ENCODE data around the gene IGSF21.
A peak's percentile ranks its signal among the peaks of the same experiment; 100 is the strongest.

Gene IGSF21

GRCh38 chr1:18390953-18391352 is 283.4 kb downstream of the IGSF21 start:
- no CpG with 5 or more reads among the region's 11 CpGs for WGBS (ENCODE audit: extremely low coverage, insufficient coverage, insufficient read length)

GRCh38 chr1:18394563-18395156 is 287.1 kb downstream of the IGSF21 start:
- Histone ChIP-seq H3K36me3 (ENCODE audit: control insufficient read depth in 1 of 2, insufficient read depth in 2 of 2, low read length in 2 of 2) (no peaks in the 10 kb centered on the region), H3K79me1 (ENCODE audit: low read length) (no peaks in the 10 kb centered on the region), H3K14ac (ENCODE audit: low read length) (no peak overlapping the region), H3K27me3 (ENCODE audit: insufficient read depth, low read length) (no peaks in the 10 kb centered on the region), H4K91ac (ENCODE audit: low read depth, low read length) (no peak overlapping the region), H3K18ac (ENCODE audit: low read length) (no peak overlapping the region), H2BK5ac (ENCODE audit: low read depth, low read length, poor library complexity) (no peak overlapping the region), H2AFZ (ENCODE audit: insufficient read depth, low read length, poor library complexity) (no peak overlapping the region), H3K9ac (ENCODE audit: low read length) (no peak overlapping the region), H4K8ac (ENCODE audit: low read depth, low read length) (no peak overlapping the region), H2BK12ac (ENCODE audit: low read length) (no peak overlapping the region), H3K4me1 (ENCODE audit: control insufficient read depth in 1 of 2, insufficient read depth in 2 of 2, low read length in 2 of 2) (peaks cover 2 to 8% of the 10 kb centered on the region in 2 experiments), H3K4ac (ENCODE audit: low read depth, low read length) (no peak overlapping the region), H3K79me2 (ENCODE audit: control insufficient read depth, insufficient read depth, low read length, poor library complexity) (no peaks in the 10 kb centered on the region), H4K12ac (ENCODE audit: low read depth, low read length) (no peak overlapping the region), H3K9me3 (ENCODE audit: insufficient read depth, low read depth, low read length) (no peaks in the 10 kb centered on the region), H3K4me3 (ENCODE audit: low read depth, low read length) (no peak overlapping the region), H3K23ac (ENCODE audit: low read length) (no peak overlapping the region), H2AK5ac (ENCODE audit: low read length) (no peak overlapping the region), H2BK120ac (ENCODE audit: insufficient read depth, low read length, poor library complexity) (no peak overlapping the region), H3K27ac (ENCODE audit: low read depth, low read length) (no peak overlapping the region), H3K4me2 (ENCODE audit: low read length) (no peak overlapping the region)
- no peak for DNase-seq
- no CpG with 5 or more reads among the region's 9 CpGs for WGBS (ENCODE audit: extremely low coverage, insufficient coverage, insufficient read length)

More at GRCh38 chr1:18390953-18391352, 283.4 kb downstream of the IGSF21 start:
- Histone ChIP-seq H3K4me2 (ENCODE audit: low read length) (no peak overlapping the region), H3K9ac (ENCODE audit: low read length) (no peak overlapping the region), H4K12ac (ENCODE audit: low read depth, low read length) (no peak overlapping the region), H3K36me3 (ENCODE audit: control insufficient read depth in 1 of 2, insufficient read depth in 2 of 2, low read length in 2 of 2) (no peaks in the 10 kb centered on the region), H3K9me3 (ENCODE audit: insufficient read depth, low read depth, low read length) (no peaks in the 10 kb centered on the region), H4K8ac (ENCODE audit: low read depth, low read length) (no peak overlapping the region), H2BK120ac (ENCODE audit: insufficient read depth, low read length, poor library complexity) (no peak overlapping the region), H2BK5ac (ENCODE audit: low read depth, low read length, poor library complexity) (no peak overlapping the region), H3K4me1 (ENCODE audit: control insufficient read depth in 1 of 2, insufficient read depth in 2 of 2, low read length in 2 of 2) (peaks cover under 1 to 3% of the 10 kb centered on the region in 2 experiments), H2AFZ (ENCODE audit: insufficient read depth, low read length, poor library complexity) (no peak overlapping the region), H3K4ac (ENCODE audit: low read depth, low read length) (no peak overlapping the region), H3K14ac (ENCODE audit: low read length) (no peak overlapping the region), H2AK5ac (ENCODE audit: low read length) (no peak overlapping the region), H3K27me3 (ENCODE audit: insufficient read depth, low read length) (no peaks in the 10 kb centered on the region), H4K91ac (ENCODE audit: low read depth, low read length) (no peak overlapping the region), H3K79me1 (ENCODE audit: low read length) (no peaks in the 10 kb centered on the region), H3K18ac (ENCODE audit: low read length) (no peak overlapping the region), H3K27ac (ENCODE audit: low read depth, low read length) (no peak overlapping the region), H2BK12ac (ENCODE audit: low read length) (no peak overlapping the region), H3K79me2 (ENCODE audit: control insufficient read depth, insufficient read depth, low read length, poor library complexity) (no peaks in the 10 kb centered on the region), H3K4me3 (ENCODE audit: low read depth, low read length) (no peak overlapping the region), H3K23ac (ENCODE audit: low read length) (no peak overlapping the region)
- DNase-seq: no peak

GRCh38 chr1:18396247-18396980 is 288.8 kb downstream of the IGSF21 start:
- DNase-seq: peak in 1 of 2 donors; percentile 23
- Histone ChIP-seq H3K14ac (ENCODE audit: low read length) (no peak overlapping the region), H3K27ac (ENCODE audit: low read depth, low read length) (no peak overlapping the region), H3K9ac (ENCODE audit: low read length) (no peak overlapping the region), H2BK120ac (ENCODE audit: insufficient read depth, low read length, poor library complexity) (no peak overlapping the region), H3K18ac (ENCODE audit: low read length) (no peak overlapping the region), H3K23ac (ENCODE audit: low read length) (no peak overlapping the region), H3K79me1 (ENCODE audit: low read length) (no peaks in the 10 kb centered on the region), H3K4me3 (ENCODE audit: low read depth, low read length) (no peak overlapping the region), H3K4me1 (ENCODE audit: control insufficient read depth in 1 of 2, insufficient read depth in 2 of 2, low read length in 2 of 2) (peaks cover 2 to 8% of the 10 kb centered on the region in 2 experiments), H3K4me2 (ENCODE audit: low read length) (no peak overlapping the region), H3K4ac (ENCODE audit: low read depth, low read length) (no peak overlapping the region), H4K8ac (ENCODE audit: low read depth, low read length) (no peak overlapping the region), H4K12ac (ENCODE audit: low read depth, low read length) (no peak overlapping the region), H2AFZ (ENCODE audit: insufficient read depth, low read length, poor library complexity) (no peak overlapping the region), H3K79me2 (ENCODE audit: control insufficient read depth, insufficient read depth, low read length, poor library complexity) (no peaks in the 10 kb centered on the region), H2AK5ac (ENCODE audit: low read length) (no peak overlapping the region), H3K9me3 (ENCODE audit: insufficient read depth, low read depth, low read length) (no peaks in the 10 kb centered on the region), H3K36me3 (ENCODE audit: control insufficient read depth in 1 of 2, insufficient read depth in 2 of 2, low read length in 2 of 2) (no peaks in the 10 kb centered on the region), H2BK12ac (ENCODE audit: low read length) (no peak overlapping the region), H4K91ac (ENCODE audit: low read depth, low read length) (no peak overlapping the region), H2BK5ac (ENCODE audit: low read depth, low read length, poor library complexity) (no peak overlapping the region), H3K27me3 (ENCODE audit: insufficient read depth, low read length) (no peaks in the 10 kb centered on the region)
- WGBS (ENCODE audit: extremely low coverage, insufficient coverage, insufficient read length): no CpG with 5 or more reads among the region's 7 CpGs

GRCh38 chr1:18397641-18398040 is 290.0 kb downstream of the IGSF21 start:
- Histone ChIP-seq H3K4me3 (ENCODE audit: low read depth, low read length) (no peak overlapping the region), H3K27me3 (ENCODE audit: insufficient read depth, low read length) (no peaks in the 10 kb centered on the region), H2BK120ac (ENCODE audit: insufficient read depth, low read length, poor library complexity) (no peak overlapping the region), H3K4ac (ENCODE audit: low read depth, low read length) (no peak overlapping the region), H3K79me2 (ENCODE audit: control insufficient read depth, insufficient read depth, low read length, poor library complexity) (no peaks in the 10 kb centered on the region), H2AK5ac (ENCODE audit: low read length) (no peak overlapping the region), H4K12ac (ENCODE audit: low read depth, low read length) (no peak overlapping the region), H3K23ac (ENCODE audit: low read length) (no peak overlapping the region), H3K36me3 (ENCODE audit: control insufficient read depth in 1 of 2, insufficient read depth in 2 of 2, low read length in 2 of 2) (no peaks in the 10 kb centered on the region), H3K9ac (ENCODE audit: low read length) (no peak overlapping the region), H3K14ac (ENCODE audit: low read length) (no peak overlapping the region), H2BK5ac (ENCODE audit: low read depth, low read length, poor library complexity) (no peak overlapping the region), H3K4me2 (ENCODE audit: low read length) (no peak overlapping the region), H3K79me1 (ENCODE audit: low read length) (no peaks in the 10 kb centered on the region), H2AFZ (ENCODE audit: insufficient read depth, low read length, poor library complexity) (no peak overlapping the region), H4K8ac (ENCODE audit: low read depth, low read length) (no peak overlapping the region), H3K18ac (ENCODE audit: low read length) (no peak overlapping the region), H2BK12ac (ENCODE audit: low read length) (no peak overlapping the region), H3K27ac (ENCODE audit: low read depth, low read length) (no peak overlapping the region), H3K9me3 (ENCODE audit: insufficient read depth, low read depth, low read length) (no peaks in the 10 kb centered on the region), H3K4me1 (ENCODE audit: control insufficient read depth in 1 of 2, insufficient read depth in 2 of 2, low read length in 2 of 2) (peaks cover 2 to 7% of the 10 kb centered on the region in 2 experiments), H4K91ac (ENCODE audit: low read depth, low read length) (no peak overlapping the region)
- DNase-seq: no peak
- WGBS (ENCODE audit: extremely low coverage, insufficient coverage, insufficient read length): no CpG with 5 or more reads among the region's 4 CpGs

All from trophoblast cell (in vitro differentiated cells and primary cell).